ENCODE data around the gene KANK2.
"Not testable (repeated sequence)": the region's sequence is repeated elsewhere in the genome, so short reads cannot be mapped to it uniquely, and the experiment has no call there.

The KANK2 gene

DNA sequence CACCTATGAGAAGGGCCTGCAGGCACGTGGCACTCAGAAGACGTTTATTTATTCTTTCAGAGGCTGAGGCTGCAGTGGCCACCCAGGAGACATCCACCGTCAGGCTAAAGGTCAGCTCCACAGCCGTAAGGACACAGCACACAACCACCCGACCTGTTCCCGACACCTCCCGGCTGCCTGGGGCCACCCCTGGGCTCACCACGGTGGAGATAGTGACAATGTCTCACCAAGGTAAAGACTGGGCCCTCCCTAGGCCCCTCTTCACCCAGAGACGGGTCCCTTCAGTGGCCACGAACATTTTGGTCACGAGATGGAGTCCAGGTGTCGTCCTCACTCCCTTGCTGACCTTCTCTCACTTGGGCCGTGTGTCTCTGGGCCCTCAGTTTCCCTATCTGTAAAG lies 74.2 kb downstream of the KANK2 start:
- Histone ChIP-seq H3K36me3 (ENCODE audit: low read depth) (peaks cover 100% of the 10 kb centered on the region), H3K4me1 (ENCODE audit: insufficient read depth, poor library complexity, severe bottlenecking) (no peaks in the 10 kb centered on the region), H3K27ac (ENCODE audit: poor library complexity, severe bottlenecking) (no peak overlapping the region), H3K4me3 (ENCODE audit: severe bottlenecking) (no peak overlapping the region), H3K27me3 (ENCODE audit: insufficient read depth, poor library complexity, severe bottlenecking) (no peaks in the 10 kb centered on the region), H3K9me3 (ENCODE audit: severe bottlenecking) (no peaks in the 10 kb centered on the region)
- no peak for DNase-seq (ENCODE audit: low spot score)
- TF ChIP-seq, protein P1, sequence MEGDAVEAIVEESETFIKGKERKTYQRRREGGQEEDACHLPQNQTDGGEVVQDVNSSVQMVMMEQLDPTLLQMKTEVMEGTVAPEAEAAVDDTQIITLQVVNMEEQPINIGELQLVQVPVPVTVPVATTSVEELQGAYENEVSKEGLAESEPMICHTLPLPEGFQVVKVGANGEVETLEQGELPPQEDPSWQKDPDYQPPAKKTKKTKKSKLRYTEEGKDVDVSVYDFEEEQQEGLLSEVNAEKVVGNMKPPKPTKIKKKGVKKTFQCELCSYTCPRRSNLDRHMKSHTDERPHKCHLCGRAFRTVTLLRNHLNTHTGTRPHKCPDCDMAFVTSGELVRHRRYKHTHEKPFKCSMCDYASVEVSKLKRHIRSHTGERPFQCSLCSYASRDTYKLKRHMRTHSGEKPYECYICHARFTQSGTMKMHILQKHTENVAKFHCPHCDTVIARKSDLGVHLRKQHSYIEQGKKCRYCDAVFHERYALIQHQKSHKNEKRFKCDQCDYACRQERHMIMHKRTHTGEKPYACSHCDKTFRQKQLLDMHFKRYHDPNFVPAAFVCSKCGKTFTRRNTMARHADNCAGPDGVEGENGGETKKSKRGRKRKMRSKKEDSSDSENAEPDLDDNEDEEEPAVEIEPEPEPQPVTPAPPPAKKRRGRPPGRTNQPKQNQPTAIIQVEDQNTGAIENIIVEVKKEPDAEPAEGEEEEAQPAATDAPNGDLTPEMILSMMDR (IDR thresholded peaks at IDR 0.05; ENCODE audit: poor library complexity, severe bottlenecking): no peak
- no peak for ATAC-seq (ENCODE audit: low read depth)

GRCh38 chr19:11121963-11122362 lies 75.4 kb downstream of the KANK2 start:
- not testable (repeated sequence) for H3K4me1 ChIP-seq (ENCODE audit: insufficient read depth, poor library complexity, severe bottlenecking); ATAC-seq (ENCODE audit: low read depth); H3K9me3 ChIP-seq (ENCODE audit: severe bottlenecking); H3K4me3 ChIP-seq (ENCODE audit: severe bottlenecking); DNase-seq (ENCODE audit: low spot score); H3K27ac ChIP-seq (ENCODE audit: poor library complexity, severe bottlenecking); H3K27me3 ChIP-seq (ENCODE audit: insufficient read depth, poor library complexity, severe bottlenecking)
- H3K36me3 ChIP-seq (ENCODE audit: low read depth): peaks cover 100% of the 10 kb centered on the region

DNA sequence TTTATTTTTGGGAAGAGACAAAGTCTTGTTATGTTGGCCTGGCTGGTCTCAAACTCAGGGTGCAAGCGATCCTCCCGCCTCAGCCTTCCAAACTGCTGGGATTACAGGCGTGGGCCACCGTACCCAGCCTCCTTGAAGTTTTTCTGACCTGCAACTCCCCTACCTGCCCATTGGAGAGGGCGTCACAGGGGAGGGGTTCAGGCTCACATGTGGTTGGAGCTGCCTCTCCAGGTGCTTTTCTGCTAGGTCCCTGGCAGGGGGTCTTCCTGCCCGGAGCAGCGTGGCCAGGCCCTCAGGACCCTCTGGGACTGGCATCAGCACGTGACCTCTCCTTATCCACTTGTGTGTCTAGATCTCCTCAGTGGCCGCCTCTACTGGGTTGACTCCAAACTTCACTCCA lies 80.8 kb downstream of the KANK2 start:
- H3K36me3 ChIP-seq (ENCODE audit: low read depth): peaks cover 100% of the 10 kb centered on the region
- DNase-seq (ENCODE audit: low spot score) (no peak), ATAC-seq (ENCODE audit: low read depth) (no peak)
- TF ChIP-seq, protein P1 (IDR thresholded peaks at IDR 0.05; ENCODE audit: poor library complexity, severe bottlenecking): no peak
- H3K4me3 ChIP-seq (ENCODE audit: severe bottlenecking): no peak overlapping the region
- H3K27ac ChIP-seq (ENCODE audit: poor library complexity, severe bottlenecking): no peak overlapping the region
- no peaks in the 10 kb centered on the region for H3K4me1 ChIP-seq (ENCODE audit: insufficient read depth, poor library complexity, severe bottlenecking)
- no peaks in the 10 kb centered on the region for H3K9me3 ChIP-seq (ENCODE audit: severe bottlenecking)
- H3K27me3 ChIP-seq (ENCODE audit: insufficient read depth, poor library complexity, severe bottlenecking): no peaks in the 10 kb centered on the region

DNA sequence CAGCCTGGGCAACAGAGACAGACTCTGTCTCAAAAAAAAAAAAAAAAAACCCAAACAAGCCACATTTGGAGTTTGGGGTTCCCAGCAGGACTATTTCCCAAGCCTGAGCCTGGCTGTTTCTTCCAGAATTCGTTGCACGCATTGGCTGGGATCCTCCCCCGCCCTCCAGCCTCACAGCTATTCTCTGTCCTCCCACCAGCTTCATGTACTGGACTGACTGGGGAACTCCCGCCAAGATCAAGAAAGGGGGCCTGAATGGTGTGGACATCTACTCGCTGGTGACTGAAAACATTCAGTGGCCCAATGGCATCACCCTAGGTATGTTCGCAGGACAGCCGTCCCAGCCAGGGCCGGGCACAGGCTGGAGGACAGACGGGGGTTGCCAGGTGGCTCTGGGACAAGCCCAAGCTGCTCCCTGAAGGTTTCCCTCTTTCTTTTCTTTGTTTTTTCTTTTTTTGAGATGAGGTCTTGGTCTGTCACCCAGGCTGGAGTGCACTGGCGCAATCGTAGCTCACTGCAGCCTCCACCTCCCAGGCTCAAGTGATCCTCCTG lies 81.4 kb downstream of the KANK2 start:
- Histone ChIP-seq H3K9me3 (ENCODE audit: severe bottlenecking) (no peaks in the 10 kb centered on the region), H3K4me3 (ENCODE audit: severe bottlenecking) (no peak overlapping the region), H3K27me3 (ENCODE audit: insufficient read depth, poor library complexity, severe bottlenecking) (no peaks in the 10 kb centered on the region), H3K27ac (ENCODE audit: poor library complexity, severe bottlenecking) (no peak overlapping the region), H3K4me1 (ENCODE audit: insufficient read depth, poor library complexity, severe bottlenecking) (no peaks in the 10 kb centered on the region), H3K36me3 (ENCODE audit: low read depth) (peaks cover 100% of the 10 kb centered on the region)
- TF ChIP-seq, protein P1 (IDR thresholded peaks at IDR 0.05; ENCODE audit: poor library complexity, severe bottlenecking): no peak
- ATAC-seq (ENCODE audit: low read depth): no peak
- no peak for DNase-seq (ENCODE audit: low spot score)

DNA sequence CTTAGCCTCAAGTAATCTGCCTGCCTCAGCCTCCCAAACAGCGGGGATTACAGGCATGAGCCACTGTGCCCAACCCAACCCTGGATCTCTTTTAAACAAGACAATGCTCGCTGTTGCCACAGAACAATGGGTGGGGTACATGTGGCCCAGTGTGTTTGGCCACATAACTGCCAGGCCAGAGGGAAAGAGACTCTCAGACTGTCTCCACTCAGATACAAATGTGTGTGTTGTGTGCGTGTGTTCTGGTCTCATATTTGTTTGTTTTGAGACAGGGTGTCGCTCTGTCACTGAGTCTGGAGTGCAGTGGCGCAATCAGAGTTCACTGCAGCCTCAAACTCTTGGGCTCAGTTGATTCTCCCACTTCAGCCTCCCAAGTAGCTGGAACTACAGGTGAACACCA lies 82.3 kb downstream of the KANK2 start:
- H3K36me3 ChIP-seq (ENCODE audit: low read depth): peaks cover 100% of the 10 kb centered on the region
- H3K27me3 ChIP-seq (ENCODE audit: insufficient read depth, poor library complexity, severe bottlenecking): no peaks in the 10 kb centered on the region
- no peaks in the 10 kb centered on the region for H3K9me3 ChIP-seq (ENCODE audit: severe bottlenecking)
- H3K4me1 ChIP-seq (ENCODE audit: insufficient read depth, poor library complexity, severe bottlenecking): no peaks in the 10 kb centered on the region
- TF ChIP-seq, protein P1 (IDR thresholded peaks at IDR 0.05; ENCODE audit: poor library complexity, severe bottlenecking): no peak
- no peak overlapping the region for H3K27ac ChIP-seq (ENCODE audit: poor library complexity, severe bottlenecking)
- ATAC-seq (ENCODE audit: low read depth) (no peak), DNase-seq (ENCODE audit: low spot score) (no peak)
- H3K4me3 ChIP-seq (ENCODE audit: severe bottlenecking): no peak overlapping the region
